LHCN-M2 (cell line): ENCODE results near the gene RHOV. TPM values are rescaled to one million over a fixed set of nuclear protein-coding genes. Genes with fewer than 3 reads are reported as not detected.
A peak's percentile ranks its signal among the peaks of the same experiment; 100 is the strongest.

Source experiments
- DNase-seq: peaks from one replicate; pipeline ENCODE4 v3.0.0-alpha.2; 2012; ENCODE audit warnings: low read depth
- polyA plus RNA-seq: library from polyadenylated mRNA; unstranded; fragments of >200 nt; gene quantifications from one replicate; pipeline ENCODE4 v1.2.1, GENCODE V29; 2012; ENCODE audit warnings: missing spikeins
- total RNA-seq: library from RNA; depleted of rRNA; stranded (reverse); fragments of >200 nt; gene quantifications from 2 replicates; pipeline ENCODE4 v1.2.3, GENCODE V29; 2014; rRNA removed

Gene RHOV, protein sequence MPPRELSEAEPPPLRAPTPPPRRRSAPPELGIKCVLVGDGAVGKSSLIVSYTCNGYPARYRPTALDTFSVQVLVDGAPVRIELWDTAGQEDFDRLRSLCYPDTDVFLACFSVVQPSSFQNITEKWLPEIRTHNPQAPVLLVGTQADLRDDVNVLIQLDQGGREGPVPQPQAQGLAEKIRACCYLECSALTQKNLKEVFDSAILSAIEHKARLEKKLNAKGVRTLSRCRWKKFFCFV
- total RNA-seq = not detected in 2 replicates
- polyA plus RNA-seq = not detected

DNA sequence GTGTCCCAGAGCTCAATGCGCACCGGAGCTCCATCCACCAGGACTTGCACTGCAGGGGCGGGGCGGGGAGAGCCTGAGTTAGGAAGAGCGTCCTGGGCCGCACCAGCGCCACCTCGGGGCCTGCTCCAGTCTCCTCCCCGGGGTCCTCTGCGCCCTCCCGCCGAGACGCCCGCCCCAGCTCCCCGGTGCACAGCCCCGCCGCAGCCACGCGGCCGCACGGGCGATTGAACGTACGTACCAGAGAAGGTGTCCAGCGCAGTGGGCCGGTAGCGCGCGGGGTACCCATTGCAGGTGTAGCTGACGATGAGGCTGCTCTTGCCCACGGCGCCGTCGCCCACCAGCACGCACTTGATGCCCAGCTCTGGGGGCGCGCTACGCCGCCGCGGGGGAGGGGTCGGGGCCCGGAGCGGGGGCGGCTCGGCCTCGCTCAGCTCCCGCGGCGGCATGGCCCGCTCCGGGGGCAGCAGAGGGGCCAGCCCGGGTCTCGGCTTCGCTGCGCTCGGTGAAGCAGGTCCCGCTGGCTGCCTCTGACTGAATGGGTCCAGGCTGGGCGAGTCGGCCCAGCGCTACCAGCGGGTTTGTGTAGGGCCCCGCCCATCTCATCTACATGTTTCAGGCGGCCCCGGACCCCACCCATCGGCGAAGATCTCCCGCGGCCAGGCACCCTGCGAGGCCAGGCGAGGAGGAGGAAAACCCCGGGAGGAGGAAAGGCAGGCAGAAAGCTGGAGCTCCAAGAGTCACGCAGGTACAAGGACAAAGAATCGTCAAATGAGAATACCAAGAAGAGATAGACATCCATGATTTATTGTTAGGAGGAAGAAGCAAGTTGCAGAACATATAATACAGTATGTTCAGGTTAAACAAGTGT, at the start of gene RHOV:
Gene RHOV, minus strand, starts transcription at position 541 of the 868 bp plus-strand sequence. Its CDS starts 95 bp downstream, at position 446.
- DNase-seq = peak; percentile 16

DNA sequence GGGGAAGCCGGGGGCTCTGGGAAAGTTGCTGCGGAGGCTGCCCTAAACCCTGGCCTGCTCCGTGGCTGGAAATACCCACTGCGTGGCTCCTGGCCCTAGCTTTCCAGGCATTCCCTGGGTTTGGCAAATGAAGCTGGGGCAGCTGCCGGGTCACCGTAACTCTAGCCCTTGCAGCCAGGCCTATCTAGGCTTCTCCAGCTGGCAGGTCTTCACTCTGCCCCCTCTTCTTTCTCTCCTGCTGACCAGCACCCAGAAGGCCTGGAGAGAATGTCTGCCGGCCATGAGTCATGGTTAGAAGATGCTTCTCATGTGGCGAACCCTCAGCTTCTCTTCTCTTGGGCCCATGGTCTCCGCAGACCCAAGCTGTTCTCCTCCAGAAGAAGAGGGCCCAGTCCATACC, 49.5 kb upstream of the RHOV start:
- DNase-seq = no peak

DNA sequence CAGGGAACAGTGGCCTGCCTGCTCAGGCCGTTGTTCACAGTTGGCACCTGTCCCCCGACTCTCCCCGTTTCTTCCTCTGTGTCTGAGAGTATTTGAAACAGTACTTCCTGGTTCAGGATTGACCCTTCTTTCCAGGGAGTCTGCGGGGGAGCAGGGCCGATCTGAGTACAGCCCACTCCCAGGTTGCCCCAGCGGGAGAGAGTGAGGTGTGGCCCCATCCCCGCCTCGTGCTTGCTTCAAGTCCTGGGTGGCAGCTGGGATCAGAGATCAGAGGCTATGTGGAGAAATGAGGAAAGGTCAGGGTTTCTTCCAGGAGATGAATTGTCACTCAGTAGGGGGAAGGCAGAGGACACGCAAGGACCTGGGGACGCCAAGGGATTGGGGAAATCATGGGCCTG, 48.6 kb upstream of the RHOV start:
- DNase-seq = no peak

DNA sequence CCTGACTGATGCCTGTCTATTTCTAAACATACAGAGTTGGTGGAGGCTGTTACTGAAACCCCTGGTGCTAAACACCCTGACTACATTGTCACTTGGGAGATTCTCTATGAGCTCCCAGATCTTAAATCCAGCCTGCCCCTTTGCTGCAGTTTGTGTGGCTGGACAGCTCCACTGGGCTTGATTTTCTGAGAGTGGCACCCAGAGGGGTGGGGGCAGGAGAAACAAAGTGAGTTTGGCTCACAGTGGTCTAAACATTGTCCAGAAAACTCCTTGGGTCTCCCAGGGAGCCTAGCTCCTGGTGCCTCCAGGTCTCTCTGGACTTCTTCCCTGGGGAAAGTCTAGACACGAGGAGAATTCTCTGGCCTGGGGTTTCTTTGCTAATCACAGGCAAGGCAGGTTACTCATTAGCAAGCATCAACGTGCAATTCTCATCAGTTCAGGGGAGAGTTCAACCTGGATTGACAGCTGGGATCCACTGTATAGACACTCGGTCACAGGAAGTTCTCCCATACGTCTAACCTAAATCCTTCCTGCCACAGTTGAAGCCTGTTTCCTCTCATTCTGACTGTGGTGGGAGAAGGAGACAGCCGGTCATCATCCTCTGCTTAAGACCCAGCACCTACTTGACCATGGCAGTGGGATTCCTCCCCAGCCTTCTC, 48.0 kb upstream of the RHOV start:
- no peak for DNase-seq

DNA sequence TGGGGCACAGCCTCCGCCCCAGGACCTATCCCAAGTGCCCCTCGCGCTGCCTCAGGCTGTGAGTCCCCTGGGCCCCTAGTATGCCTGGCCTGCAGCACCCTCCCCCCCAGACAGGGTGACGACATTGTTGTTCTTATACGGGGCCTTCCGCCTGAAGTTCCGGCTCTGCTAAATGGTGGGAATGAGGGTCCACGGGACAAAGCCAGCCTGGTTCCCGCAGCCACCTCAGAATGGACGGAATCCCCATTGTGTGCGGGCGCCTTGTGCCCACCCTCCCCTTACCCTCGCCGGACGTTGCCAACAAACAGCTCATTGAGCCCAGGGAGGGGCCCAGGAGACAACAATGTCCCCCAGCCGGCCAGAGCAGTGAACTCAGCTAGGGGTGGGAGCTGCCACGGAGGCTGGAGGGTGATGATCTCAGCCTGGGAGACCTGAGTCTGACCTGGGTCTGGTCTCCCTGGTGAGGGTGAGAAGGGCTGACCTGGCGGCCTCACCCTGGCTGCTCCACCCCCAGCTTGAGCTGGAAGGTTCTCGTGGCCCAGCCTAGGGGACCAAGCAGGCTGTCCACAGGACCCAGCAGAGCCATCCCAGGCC, 44.9 kb upstream of the RHOV start:
- no peak for DNase-seq

DNA sequence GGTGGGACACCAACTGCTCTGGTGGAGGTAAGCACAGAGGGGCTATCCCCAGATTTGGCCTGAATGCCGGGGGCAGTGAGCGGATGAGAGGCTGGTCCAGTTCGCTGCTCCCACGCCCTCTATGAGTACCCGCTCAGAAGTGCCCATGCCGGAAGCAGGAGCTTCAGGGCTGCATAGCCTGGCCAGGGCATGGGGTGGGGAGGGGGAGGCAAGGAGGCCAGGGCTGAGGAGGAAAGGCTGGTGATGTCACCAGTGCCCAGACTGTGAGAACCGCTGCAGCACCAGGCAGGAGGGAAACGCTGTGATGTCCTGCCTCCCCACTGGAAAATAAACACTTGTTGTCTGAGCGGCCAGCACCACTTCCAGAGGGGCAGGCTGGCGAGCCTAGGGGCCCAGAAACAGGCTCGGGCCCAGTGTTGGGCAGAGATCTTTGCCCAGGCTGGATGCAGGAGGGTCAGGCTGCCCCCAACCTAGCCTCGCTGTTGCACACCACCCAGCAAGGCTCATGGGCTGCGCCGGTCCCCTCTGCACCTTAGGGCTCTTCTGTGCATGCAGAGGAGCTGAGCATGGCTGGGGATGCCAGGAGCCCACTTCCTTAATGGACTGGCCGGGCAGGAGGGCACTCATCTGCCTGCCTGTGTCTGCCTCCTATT, 44.2 kb upstream of the RHOV start:
- DNase-seq = no peak

DNA sequence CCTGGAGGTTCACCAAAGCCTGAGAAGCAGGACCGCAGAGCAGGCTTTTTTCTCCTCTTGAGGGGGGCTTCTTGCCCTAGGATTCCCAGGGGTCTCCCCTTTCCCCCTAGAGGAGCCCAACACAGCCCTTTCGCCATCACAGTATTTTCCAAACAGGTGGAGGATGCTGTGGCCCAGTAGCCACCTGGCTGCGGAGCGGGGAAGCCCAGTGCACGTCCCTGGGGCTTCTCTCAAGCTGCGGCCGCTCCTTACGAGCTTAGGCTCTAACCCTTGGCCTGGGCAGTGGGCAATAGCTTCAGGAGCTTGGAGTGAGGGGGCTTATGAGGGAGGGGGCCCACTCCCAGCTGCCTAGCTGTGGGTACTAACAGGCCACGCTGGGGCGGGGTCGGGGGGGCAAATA, 43.6 kb upstream of the RHOV start:
- DNase-seq = no peak

DNA sequence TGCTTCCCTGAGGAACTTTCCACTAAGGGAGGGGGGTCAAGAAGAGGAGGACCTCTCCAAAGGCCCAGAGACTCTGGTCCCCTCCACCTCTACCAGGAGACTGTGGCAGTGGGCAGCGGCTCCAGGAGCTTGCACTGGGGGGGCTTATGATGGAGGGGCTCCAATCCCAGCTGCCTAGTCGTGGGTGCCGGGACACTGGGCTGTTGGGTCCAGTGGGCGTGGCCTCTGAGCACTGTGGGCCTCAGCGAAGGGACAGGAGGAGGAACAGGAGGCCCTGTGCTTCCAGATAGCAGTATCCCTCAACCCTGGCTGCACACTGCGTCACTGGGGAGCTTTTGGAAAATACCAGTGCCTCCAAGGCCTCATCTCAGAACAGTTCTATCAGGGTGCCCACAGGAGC, 41.6 kb upstream of the RHOV start:
- DNase-seq = no peak

DNA sequence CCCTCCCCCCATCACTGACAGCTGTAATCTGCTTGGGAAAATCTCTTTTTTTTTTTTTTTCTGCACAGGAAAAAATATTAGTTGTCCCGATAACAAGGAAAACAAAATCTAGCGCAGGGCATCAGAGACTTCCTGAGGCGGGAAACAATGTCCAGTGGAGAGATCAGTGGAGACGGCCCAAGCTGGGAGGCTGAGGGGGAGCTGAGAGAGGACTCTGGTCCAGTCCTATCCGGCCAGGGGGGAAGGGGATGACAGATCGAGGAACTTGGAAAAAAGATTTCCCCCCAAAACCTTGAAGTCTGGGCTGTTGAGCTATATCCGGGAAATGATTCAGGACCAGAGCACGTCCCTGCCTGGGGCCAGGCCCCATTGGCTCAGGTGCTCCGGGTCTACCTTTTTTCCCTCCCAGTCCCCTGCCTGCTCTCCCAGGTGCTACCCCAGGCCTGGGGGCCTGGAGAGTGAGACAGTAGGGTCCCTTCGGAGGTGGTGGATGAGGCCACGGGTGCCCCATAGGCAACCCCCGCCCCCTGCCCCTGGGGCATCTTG, 41.2 kb upstream of the RHOV start:
- DNase-seq = no peak

DNA sequence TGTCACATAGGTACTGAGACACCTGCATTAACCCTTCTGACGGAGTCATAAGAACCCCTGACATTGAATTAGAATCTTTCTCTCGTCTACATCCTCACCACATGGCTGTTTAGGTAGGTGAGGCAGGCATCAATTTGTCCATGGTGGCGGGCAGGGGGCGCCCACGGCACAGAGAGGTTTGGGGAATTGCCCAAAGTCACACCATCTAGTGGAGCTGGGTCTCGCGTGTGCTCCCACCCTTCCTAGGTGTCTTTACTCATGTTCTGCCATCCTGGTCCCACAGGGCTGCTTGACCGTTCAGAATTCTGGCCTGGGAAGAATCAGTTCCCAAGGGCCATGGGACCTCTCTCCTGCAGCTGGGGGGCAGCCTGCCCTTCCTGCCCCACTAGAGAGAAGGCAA, 40.5 kb upstream of the RHOV start:
- DNase-seq = no peak

DNA sequence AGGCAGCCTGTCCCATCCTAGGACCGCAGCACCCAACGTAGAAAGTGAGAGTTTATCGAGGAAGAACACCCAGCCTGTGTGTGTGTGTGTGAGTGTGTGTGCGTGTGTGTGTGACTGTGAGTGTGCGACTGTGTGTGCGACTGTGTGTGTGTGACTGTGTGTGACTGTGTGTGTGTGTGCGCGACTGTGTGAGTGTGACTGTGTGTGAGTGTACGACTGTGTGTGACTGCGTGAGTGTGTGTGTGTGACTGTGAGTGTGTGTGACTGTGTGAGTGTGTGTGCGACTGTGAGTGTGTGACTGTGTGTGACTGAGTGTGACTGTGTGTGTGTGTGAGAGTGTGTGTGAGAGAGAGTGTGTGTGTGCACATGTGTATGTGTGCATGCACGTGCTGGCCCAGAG, 40.0 kb upstream of the RHOV start:
- DNase-seq = no peak

DNA sequence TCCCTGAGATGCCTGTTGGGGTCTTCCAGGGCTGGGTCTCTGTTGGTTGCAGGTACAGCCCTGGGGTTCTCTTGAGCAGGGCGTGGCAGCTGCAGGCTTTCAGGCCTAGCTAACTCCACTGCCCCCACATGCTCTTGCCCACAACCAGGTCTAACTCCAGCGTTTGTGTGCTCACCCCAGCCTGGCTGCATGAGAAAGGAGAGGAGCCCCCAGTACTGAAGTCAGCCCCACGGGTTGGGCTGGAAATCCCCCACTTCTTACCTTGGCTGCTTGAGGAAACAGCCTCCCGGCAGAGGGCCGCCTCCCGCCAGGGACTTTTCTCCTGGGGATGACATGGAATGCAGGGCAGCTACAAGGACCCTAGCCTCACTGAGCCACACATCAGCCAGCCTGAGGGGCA, 38.4 kb upstream of the RHOV start:
- no peak for DNase-seq

DNA sequence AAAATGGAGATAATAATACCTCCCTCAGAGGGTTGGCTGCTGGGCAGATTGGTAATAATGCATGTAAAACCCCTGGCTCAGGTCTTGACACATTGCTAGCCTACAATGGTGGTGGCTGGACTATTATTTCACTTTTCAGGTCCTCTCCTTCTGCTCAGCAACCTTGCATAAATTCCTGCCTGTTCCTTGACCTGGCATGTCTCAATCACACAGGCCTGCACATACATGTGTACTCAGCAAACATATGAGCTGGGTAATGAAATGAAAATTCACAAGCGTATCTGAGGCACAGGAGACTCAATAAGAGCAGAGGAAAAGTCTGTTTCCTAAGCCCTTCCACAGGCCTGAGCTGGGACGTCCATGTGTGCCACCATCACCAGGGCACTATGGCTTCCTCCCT, 37.7 kb upstream of the RHOV start:
- no peak for DNase-seq

DNA sequence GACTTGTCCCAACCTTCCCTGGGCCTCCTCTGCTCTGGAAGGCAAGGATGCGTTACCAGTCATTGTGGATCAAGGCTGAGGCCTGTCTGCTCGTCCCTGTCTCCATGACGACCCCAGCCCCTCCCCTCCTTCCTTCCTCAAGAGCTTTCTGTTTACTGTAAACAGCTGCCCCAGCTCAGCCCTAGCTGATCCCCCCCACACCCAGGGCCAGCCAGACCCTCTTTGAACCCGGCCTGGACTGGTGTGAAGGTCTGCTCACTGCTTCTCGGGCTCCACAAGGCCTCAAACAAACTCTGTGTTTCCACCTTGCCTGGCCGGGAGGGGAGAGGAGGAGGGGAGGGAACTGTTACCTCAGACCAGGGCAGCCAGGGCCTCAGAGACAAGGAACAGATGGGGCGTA, 37.1 kb upstream of the RHOV start:
- no peak for DNase-seq

DNA sequence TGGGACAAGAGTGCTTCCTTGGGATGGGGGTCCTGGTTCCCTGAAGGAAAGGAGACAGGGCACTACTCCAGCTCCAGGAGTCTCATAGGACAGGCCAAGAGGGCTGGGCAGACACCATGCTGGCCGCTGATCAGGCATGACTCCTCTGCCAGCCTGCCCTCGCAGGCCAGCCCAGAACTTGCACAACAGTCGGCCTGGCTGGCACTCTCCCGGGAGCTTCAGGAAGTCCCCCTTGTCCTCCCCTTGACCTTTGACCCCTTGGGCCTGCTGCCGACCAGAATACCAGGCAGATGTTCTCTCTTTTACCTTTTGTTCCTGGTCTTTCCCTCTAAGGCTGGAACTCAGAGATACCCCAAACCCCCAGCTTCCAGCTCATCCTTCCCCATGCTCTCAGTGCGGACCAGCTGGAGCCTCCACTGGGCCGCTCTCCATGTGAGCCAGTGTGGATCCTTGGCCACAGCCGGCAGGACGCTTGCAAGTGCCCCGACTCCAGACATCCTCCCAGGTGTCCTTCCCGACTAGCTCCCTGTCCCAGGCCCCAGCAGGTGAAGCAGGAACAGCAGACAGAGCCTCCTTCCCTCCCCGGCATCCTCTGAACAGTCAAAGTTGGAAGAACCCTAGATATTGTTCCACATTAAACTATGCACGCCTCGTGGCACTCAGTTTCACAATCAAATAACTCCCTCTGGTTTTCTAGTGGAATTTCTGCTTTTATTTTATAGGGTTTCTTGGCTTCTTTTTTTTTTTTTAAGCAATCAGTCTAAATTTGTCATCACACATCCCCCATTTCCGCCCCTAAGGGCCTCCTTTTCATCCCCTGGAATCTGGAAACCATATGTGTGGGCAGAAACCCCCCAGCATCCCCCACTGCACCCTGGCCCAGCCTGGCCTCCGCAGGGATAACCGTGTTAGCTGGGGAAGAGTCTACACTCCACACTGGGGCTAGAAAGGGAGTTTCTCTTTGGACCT, 35.9 kb upstream of the RHOV start:
- no peak for DNase-seq

DNA sequence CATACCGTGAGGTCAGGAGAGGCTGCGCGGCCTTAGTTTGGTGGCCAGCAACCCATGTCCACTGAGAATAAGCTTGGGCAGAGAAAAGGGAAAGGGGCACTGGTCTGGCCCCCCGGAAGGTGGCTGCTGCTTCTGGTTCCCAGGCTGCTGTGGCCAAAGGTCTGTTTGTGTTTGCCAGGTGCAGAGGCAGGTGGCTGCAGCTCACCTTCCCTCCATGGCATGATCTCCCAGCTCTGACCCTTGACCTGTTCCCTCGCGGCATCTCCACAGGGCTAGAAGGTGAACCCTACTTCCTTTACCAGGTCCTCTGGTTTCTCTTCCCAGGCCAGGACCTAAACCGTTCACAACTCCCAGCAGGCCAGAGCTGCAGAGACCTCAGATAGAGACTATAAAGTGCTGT, 34.1 kb upstream of the RHOV start:
- no peak for DNase-seq

DNA sequence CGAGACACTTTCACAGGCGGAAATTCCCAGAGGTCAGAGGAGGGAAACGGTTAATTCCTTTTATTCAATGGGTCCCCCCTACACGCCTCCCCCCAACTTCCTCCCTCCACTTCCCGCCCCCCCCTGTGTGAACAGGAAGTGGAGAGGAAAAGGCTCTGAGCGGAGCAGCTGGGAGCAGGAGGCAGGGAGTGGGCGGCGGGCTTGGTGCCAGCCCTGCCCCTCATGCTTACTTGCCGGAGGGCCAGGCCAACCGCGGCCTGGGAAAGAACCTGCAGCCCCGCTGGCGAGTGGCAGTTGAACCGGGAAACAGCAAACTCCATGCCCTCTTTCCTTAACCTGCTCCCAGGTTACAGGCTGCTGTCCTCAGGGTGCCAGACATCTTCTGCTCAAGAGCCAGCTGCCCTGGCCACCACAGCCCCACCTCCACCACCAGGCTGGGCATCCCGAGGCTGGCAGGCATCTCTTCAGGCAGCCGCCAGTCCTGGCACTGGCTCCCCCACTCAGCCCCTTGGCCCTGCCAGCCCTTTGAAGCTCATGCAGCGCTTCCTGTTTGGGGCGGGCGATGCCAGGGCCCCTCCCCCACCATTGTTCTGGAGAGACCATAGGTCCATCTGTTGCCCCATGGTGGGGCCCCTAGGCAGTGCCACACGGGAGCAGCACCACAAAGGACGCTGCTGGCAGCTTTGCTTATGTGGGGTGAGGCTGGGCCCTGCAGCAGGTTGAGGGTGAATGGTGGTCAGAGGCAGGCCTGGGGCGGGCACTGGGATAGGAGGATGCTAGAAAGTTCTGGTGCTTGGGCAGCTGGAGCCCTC, 33.2 kb upstream of the RHOV start:
- DNase-seq = no peak

DNA sequence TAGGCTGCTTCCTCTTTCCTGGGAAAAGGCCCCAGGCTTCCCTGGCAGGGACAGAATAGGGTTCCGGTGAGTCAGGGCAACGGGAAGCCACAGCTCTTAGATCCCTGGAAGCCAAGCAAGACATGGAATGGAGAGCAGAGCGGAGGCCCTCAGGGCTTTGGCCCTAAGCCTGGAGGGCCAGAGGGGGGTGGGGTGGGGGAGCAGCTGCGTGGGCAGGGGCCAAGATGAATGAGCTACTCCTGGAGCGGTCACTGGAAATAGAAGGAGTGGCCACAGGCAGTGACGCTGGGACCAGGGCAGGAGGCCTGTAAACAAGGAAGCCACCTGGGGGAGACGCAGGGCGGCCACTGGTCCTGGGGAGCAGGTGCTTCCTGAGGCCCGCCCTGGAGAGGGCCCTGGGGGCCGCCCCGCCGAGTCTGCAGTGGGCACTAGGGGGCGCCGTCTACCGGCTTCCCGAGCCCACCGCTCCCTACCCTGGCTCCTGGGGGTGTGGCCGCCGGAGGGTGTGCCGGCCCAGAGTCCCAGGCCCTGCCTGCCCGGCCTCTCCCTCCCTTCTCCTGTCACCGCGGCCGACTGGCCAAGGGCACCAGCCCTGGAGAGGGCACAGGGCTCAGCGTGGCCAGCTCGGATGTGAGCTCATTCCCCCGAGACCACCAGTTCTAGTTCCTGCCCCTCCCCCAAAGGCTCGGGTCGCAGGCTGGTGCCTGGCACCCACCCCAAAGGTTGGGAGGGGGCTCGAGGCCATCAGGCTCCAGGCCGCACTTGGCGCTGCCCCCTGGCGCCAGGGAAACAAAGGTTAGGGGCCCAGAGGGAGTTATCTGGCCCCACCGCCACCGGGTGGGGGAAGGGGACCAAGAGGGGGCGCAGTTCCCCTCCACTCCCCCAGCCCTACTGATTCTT, 32.3 kb upstream of the RHOV start:
- peak; percentile 94 for DNase-seq
